Glomerular visceral epithelial cell (primary cell): ENCODE results near the gene MPPED2.

Experiments
- DNase-seq: peaks from one replicate; pipeline ENCODE4 v3.0.0-alpha.2; 2016; ENCODE audit errors: extremely low spot score

The MPPED2 gene

GRCh38 chr11:30533445-30533947 lies 52.7 kb downstream of the MPPED2 start:
- no peak for DNase-seq

GRCh38 chr11:30527566-30527965 lies 58.6 kb downstream of the MPPED2 start:
- no peak for DNase-seq

- no peak for DNase-seq
These were observed 59.6 kb downstream of the MPPED2 start for GRCh38 chr11:30526558-30526957.

GRCh38 chr11:30522536-30523243 lies 63.5 kb downstream of the MPPED2 start:
- DNase-seq, result no peak

GRCh38 chr11:30521297-30522071 lies 64.7 kb downstream of the MPPED2 start:
- no peak for DNase-seq

GRCh38 chr11:30513087-30513486 lies 73.1 kb downstream of the MPPED2 start:
- DNase-seq, result no peak

- DNase-seq, result no peak
These were observed 74.7 kb downstream of the MPPED2 start for GRCh38 chr11:30511408-30511807.

- DNase-seq, result no peak
These were observed 75.4 kb downstream of the MPPED2 start for GRCh38 chr11:30510750-30511149.

GRCh38 chr11:30509364-30509763 lies 76.8 kb downstream of the MPPED2 start:
- DNase-seq, result no peak

- no peak for DNase-seq
These were observed 77.6 kb downstream of the MPPED2 start for GRCh38 chr11:30508594-30508993.

- no peak for DNase-seq
These were observed 80.5 kb downstream of the MPPED2 start for GRCh38 chr11:30505603-30506002.

- no peak for DNase-seq
These were observed 81.7 kb downstream of the MPPED2 start for GRCh38 chr11:30504468-30504867.

GRCh38 chr11:30503156-30503555 lies 83.0 kb downstream of the MPPED2 start:
- DNase-seq, result no peak

- no peak for DNase-seq
These were observed 83.8 kb downstream of the MPPED2 start for GRCh38 chr11:30502305-30502704.

GRCh38 chr11:30501744-30502143 lies 84.4 kb downstream of the MPPED2 start:
- DNase-seq, result no peak

- no peak for DNase-seq
These were observed 86.2 kb downstream of the MPPED2 start for GRCh38 chr11:30499940-30500339.

- DNase-seq, result no peak
These were observed 88.6 kb downstream of the MPPED2 start for GRCh38 chr11:30497600-30497999.

- DNase-seq, result no peak
These were observed 89.2 kb downstream of the MPPED2 start for GRCh38 chr11:30496935-30497334.

- no peak for DNase-seq
These were observed 90.7 kb downstream of the MPPED2 start for GRCh38 chr11:30495437-30495836.

- no peak for DNase-seq
These were observed 96.6 kb downstream of the MPPED2 start for GRCh38 chr11:30489511-30489910.

GRCh38 chr11:30489076-30489475 lies 97.1 kb downstream of the MPPED2 start:
- DNase-seq, result no peak

GRCh38 chr11:30488304-30488998 lies 97.7 kb downstream of the MPPED2 start:
- DNase-seq, result no peak
